HG03558 (cell line): ENCODE measurements around the gene TEX29.

Experiments used
- ATAC-seq: cut with Tn5 transposase; IDR thresholded peaks from one replicate; pipeline ENCODE4 v1.9.1; 2021; ENCODE audit warnings: moderate number of reproducible peaks; ENCODE audit not compliant: unreplicated experiment; ENCODE audit errors: extremely low read depth

The TEX29 gene

GRCh38 chr13:111288276-111288675 lies 32.2 kb upstream of the TEX29 start:
- ATAC-seq = no peak

- ATAC-seq = no peak
Measured at GRCh38 chr13:111289251-111289650, 31.2 kb upstream of the TEX29 start.

DNA sequence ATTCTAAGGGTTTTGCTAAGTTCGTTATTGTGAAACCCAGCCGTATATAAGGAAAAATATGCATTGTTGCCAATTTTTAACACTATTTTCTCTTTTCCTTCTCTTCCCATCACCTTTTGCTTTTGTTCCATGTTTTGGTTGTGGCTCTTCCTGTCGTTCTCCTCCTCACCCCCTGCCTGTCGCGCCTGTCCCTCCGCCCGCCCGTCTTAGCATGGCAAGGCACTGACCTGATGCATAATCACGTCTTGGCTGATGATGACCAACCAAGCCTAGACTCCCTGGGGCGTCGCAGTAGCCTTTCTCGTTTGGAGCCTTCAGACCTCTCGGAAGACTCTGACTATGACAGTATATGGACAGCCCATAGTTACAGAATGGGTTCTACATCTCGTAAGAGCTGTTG lies 28.5 kb upstream of the TEX29 start:
- no peak for ATAC-seq

GRCh38 chr13:111292710-111293485 lies 27.5 kb upstream of the TEX29 start:
- no peak for ATAC-seq

GRCh38 chr13:111295886-111296285 lies 24.6 kb upstream of the TEX29 start:
- ATAC-seq = no peak

DNA sequence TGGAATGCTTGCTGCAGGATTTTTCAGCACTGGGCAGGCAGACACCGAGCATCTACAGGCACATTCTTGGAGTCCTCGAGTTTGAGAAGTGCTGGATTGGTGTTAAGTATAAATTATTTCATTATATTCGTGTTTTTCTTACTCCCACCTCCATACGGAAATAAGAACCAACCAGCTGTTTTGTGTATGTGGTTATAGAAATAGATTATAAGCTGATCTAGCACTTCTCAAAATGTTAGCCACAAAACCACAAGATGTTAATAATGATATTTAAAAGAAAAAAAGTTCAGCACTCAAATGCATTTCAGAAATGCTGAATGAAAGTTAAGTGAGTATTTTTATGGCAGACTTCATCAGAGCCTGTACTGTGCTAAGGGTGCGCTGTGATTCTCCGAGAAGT lies 24.0 kb upstream of the TEX29 start:
- ATAC-seq = no peak

GRCh38 chr13:111298214-111298975 lies 22.0 kb upstream of the TEX29 start:
- no peak for ATAC-seq

DNA sequence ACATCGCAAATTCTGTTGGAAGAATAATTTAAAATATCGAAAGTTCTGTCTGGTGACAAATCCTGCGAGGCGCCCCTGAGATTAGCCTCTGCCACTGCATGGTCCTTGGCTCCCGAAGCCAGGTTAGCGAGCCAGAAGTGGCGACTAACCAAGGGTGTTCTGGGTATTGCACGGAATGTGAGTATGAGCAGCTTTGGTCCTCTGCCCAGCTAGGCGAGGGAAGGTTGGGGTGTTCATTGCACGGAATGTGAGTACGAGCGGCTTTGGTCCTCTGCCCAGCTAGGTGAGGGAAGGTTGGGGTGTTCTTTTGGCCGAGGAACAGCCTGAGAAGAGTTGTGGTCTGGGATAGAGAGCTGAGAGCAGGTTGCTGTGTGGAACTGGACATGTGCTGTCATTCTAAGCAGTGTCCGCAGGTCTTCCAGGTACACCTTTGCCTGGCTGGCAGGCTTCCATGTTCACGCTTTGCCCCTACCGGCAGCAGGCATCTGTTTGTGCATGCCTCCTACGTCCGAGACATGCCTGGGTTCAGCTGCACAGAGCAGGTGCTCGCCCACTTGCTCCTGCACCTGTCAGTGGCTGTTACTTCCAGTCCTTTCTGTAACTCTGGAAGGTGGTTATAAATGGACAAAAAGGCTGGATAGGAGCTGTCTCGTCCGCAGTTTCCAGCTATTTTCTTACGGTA lies 18.3 kb upstream of the TEX29 start:
- ATAC-seq = no peak

GRCh38 chr13:111303559-111303958 lies 16.9 kb upstream of the TEX29 start:
- ATAC-seq = no peak

DNA sequence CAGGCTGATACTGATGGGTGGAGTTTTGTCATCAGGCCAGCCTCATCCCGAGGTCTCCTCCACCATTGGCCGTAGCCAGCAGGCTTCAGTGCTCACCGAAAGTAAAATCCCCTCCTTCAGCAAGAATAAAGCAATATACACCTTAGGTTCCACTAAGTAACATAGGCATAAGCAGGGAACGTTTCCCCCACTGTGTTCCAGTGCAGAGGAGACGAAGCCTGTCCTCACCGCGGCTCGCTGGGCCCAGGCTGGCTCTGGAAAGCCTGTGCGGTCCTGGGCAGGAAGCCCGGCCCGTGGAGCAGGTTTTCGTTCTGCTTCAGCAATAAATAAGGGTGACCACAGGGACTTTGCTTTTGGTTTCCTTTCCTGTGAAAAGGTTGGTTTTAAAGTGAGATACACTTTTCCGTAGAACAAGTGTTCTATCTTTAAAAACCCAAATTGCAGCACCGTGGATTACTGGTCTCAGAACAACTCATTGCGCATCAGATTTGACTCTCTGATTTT lies 16.3 kb upstream of the TEX29 start:
- ATAC-seq = peak; percentile 59

DNA sequence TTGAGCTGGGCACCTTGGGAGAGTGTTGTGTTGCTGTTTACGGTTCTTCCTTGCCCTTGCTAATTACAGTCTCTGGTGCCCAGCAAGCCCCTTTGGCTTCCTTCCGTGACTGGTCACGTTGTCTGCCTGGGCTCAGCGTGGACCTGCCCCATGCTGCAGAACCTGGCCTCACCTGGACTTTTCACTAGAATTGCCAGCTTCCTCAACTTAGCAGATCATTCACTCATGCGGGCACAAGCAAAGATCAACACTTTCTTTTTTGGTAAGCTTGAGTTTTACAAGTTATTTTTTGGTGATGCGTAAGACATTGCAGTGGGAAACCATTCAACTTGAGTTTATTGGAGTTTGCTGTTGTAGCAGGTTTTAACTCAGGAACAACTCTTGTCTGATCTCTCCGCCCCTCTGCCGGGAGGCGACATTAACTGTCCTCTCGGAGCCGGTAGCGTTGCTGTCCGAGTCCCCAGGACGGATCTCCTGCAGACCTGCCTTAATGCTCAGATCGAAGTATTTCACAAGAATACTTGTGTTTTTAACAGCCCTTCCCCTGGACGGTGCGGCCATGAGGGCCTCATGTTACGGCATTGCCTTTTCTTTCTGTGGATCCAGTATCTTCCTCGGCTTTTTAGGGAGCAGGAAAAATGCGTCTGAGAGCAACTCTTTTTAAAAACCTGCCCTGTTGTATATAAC lies 15.7 kb upstream of the TEX29 start:
- ATAC-seq = no peak

- no peak for ATAC-seq
Measured at GRCh38 chr13:111312944-111313590, 7.4 kb upstream of the TEX29 start.

GRCh38 chr13:111313911-111314425 lies 6.5 kb upstream of the TEX29 start:
- no peak for ATAC-seq

DNA sequence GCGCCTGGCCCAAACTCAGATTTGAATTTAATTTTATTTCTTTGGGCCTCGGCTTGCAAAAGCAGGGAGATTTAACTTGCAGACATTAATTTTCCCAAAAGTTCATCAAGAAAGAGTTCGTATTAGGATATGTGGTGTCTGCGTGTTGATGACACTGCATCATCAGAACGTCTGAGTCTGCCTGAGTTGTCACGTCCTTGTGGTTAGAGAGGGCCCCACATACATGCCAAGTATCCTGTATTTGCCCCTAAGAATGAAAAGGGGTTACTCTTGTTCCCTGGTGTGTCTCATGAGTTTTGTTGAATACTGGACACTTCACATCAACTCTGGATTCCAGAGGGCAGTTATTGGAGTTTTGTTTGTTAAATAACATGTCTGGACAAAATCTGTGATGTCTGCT lies 5.6 kb upstream of the TEX29 start:
- no peak for ATAC-seq

DNA sequence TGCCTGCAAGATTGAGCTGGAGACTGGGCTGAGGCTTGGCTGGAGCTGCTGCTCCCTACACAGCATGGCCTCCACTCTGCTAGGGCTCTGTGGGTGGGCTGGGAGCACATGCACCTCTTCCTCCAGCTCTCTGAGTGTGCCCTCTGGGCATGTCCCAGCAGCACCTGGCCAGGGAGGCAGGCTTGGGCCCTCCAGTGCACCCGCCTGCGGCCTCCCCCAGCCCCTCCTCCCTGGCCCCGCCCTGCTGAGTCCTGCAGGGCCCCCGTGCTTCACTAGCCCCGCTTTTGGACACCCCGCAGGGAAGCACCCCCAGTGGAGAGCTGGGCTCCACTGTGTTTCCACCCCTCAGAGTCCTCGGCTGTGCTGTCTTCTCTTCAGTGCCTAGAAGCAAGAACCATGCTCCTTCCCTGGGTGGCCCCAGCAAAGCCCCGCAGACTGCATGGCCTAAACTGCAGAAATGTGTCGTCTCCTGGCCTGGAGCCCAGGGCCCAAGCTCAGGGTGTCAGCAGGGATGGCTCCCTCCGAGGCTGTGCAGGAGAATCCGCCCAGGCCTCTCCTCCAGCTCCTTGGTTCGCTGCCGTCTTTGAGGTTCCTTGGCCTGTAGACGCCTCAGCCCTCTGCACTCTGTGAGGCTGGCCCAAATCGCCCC lies 5.0 kb upstream of the TEX29 start:
- ATAC-seq = no peak

DNA sequence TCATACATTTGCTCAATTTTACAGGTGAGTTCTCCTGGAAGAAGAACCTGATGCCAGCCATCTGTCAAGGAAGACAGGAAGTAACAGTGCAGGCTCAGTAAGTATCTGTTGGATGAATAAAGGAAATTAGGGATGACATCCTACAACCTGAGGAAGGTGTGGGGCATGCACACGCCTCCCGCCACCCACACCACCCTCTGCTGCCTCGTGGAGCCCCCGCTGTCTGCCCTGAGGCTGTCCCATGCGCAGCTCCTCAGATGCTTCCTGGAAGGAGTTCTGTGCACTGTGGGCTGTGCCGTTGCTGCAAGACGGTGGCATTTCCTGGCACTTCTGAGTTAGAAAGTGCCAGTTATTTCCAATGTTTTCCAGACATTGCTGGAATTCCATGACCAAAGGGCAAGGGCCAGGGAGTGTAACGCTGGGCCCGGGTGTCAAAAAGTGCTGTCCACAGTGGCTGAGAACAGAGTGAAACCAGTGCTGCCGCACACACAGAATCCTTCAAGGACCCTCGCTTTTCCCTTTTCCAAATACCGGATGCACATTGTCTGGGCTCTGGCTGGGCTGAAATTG lies 4.2 kb upstream of the TEX29 start:
- ATAC-seq = no peak

DNA sequence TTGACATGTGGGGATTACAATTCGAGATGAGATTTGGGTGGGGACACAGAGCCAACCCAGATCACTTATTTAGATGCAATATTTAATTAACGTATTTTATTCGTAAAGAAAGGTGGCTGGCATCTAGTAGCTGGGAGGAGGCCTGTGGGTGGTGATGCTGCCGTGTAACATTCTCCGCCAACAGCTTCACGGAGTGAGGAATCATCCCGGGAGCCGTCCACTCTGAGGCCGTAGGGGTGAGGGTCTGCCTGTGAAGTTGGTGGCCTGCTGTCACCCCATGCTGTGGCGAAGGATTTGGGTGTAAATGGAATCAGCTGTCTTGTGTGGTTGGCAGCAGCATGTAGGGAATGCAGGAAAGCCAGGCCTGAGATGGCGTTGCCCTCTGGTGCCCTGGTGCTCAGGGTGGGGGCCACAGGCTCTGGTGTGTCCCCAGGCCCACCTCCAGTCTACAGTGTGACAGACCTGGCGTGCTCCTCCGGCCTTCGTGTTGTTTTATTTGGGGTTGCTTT lies 3.3 kb upstream of the TEX29 start:
- no peak for ATAC-seq

- no peak for ATAC-seq
Measured at GRCh38 chr13:111317571-111318345, 2.7 kb upstream of the TEX29 start.
